Measurements from ENCODE around the gene C22orf39. TPM values are rescaled to one million over a fixed set of nuclear protein-coding genes. Genes with fewer than 3 reads are reported as not detected.

The C22orf39 gene
- polyA plus RNA-seq, 1 of the 3 experiments (the other 2 are of a cell fraction): 17.7 TPM

DNA sequence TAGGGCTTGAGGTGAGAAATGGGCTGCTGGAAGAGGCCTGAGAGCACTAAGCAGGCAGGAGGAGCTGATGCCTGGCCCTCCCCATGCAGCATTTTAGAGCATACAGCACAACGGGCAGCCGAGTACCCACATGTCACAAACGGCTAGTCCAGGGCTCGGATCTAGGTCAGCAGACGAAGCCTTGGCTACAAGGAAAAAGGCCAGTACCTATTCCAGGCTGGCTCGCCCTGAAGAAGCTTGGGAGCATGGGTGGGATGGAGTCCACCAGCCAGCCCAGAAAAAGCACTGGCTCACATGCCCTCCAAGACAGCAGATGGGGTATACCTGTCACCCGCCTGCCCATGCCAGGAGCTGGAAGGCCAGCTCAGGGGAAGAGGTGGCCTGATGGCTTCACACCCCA, 21.9 kb upstream of the C22orf39 start:
- H3K36me3 ChIP-seq (replicated peaks in 1 of 2; ENCODE audit: control insufficient read depth in 1 of 2, insufficient read depth in 2 of 2, low read length in 1 of 2): peaks cover 53 to 89% of the 10 kb centered on the region in 2 experiments
- no peak overlapping the region for H2AFZ ChIP-seq (ENCODE audit: low read depth)
- peaks cover 29% of the 10 kb centered on the region for H3K79me2 ChIP-seq (ENCODE audit: insufficient read depth)
- CTCF ChIA-PET: interaction anchor here (0.6 to 2.2 kb wide), 4 partner anchors 160 to 290 kb away, joined by 3 to 8 read pairs (median 4); no protein-coding TSS in a partner anchor
- H3K4me3 ChIP-seq (ENCODE audit: low read depth in 2 of 2, low read length in 1 of 2): no peak overlapping the region
- H3K9me2 ChIP-seq: no peaks in the 10 kb centered on the region
- no peak overlapping the region for H3K9ac ChIP-seq
- no peaks in the 10 kb centered on the region for H3K9me3 ChIP-seq
- no peak overlapping the region for H3K4me2 ChIP-seq
- no peaks in the 10 kb centered on the region for H3K27me3 ChIP-seq (ENCODE audit: insufficient read depth)
- WGBS (ENCODE audit: low lambda C conversion rate): 86% methylated on average over 1 of the region's 7 CpGs
- POLR2A ChIA-PET: no interaction called here
- H4K20me1 ChIP-seq (ENCODE audit: insufficient read depth): peaks cover 25% of the 10 kb centered on the region
- no peak overlapping the region for H3K27ac ChIP-seq (ENCODE audit: low read depth in 2 of 2, low read length in 1 of 2)
- peaks cover 0 to 3% of the 10 kb centered on the region in 2 experiments; a peak in 1 of 4 replicates for H3K4me1 ChIP-seq (ENCODE audit: control insufficient read depth in 1 of 2, insufficient read depth in 2 of 2, low read depth in 1 of 2, low read length in 1 of 2)
- DNase-seq: no peak
- no peaks in the 10 kb centered on the region for H3F3A ChIP-seq (replicated peaks; ENCODE audit: insufficient read depth)
- no peak for TF ChIP-seq TCF12 (IDR thresholded peaks at IDR 0.05)
- no peak for TF ChIP-seq RCOR1 (IDR thresholded peaks at IDR 0.05; ENCODE audit: low read length)
- TF ChIP-seq MEF2A (IDR thresholded peaks at IDR 0.05; ENCODE audit: borderline replicate concordance, low read depth): no peak
- TF ChIP-seq TEAD4 (IDR thresholded peaks at IDR 0.05; ENCODE audit: borderline replicate concordance, insufficient read depth): no peak
- no peak for TF ChIP-seq TAF1 (IDR thresholded peaks at IDR 0.05; ENCODE audit: borderline replicate concordance, low read depth, low read length)
- no peak for TF ChIP-seq ELF1 (IDR thresholded peaks at IDR 0.05)
- TF ChIP-seq FOXJ3 (CRISPR knock-in tag; IDR thresholded peaks at IDR 0.05): no peak
- no peak for TF ChIP-seq GATA2 (CRISPR knock-in tag; IDR thresholded peaks at IDR 0.05)
- no peak for TF ChIP-seq REST (IDR thresholded peaks at IDR 0.05; ENCODE audit: low read depth, low read length)
- no peak for TF ChIP-seq YY1 (IDR thresholded peaks at IDR 0.05; ENCODE audit: low read depth)
- TF ChIP-seq IRF3 (IDR thresholded peaks at IDR 0.05; ENCODE audit: low read depth, low read length): no peak
- no peak for TF ChIP-seq EP300 (IDR thresholded peaks at IDR 0.05; ENCODE audit: borderline replicate concordance in 1 of 2, low read depth in 1 of 2, low read length in 1 of 2)
- TF ChIP-seq GABPA (IDR thresholded peaks at IDR 0.05; ENCODE audit: low read depth): no peak
- TF ChIP-seq, protein P1, sequence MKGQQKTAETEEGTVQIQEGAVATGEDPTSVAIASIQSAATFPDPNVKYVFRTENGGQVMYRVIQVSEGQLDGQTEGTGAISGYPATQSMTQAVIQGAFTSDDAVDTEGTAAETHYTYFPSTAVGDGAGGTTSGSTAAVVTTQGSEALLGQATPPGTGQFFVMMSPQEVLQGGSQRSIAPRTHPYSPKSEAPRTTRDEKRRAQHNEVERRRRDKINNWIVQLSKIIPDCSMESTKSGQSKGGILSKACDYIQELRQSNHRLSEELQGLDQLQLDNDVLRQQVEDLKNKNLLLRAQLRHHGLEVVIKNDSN (IDR thresholded peaks at IDR 0.05; ENCODE audit: borderline replicate concordance, low read depth): no peak
- TF ChIP-seq MXI1 (IDR thresholded peaks at IDR 0.05; ENCODE audit: low read depth, low read length): no peak
- no peak for TF ChIP-seq PBX3 (IDR thresholded peaks at IDR 0.05)

All from SK-N-SH (cell line).